ENCODE measurements around the gene FBXL16. TPM values are rescaled to one million over a fixed set of nuclear protein-coding genes. Genes with fewer than 3 reads are reported as not detected.
"Not testable (repeated sequence)": the region's sequence is repeated elsewhere in the genome, so short reads cannot be mapped to it uniquely, and the experiment has no call there.

The FBXL16 gene
- total RNA-seq, 4 donors from 2014 or later: 0.42 to 1.2 (median 0.51) TPM

DNA sequence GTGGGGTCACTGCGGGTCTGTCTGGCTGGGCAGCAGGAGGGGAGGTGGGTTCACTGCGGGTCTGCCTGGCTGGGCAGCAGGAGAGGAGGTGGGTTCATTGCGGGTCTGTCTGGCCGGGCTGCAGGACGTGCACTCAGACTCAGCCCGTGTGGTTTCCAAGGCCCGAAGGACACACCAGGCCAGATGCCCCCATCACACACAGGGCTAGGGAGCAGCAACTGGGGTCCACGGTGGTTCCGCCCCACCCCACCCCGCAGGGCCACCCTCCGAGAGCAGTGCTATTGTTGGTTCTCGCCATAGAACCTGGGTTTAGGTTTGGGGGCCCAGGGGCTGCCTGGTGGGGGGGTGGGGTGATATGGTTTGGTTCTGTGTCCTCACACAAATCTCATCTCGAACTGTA lies 41.0 kb upstream of the FBXL16 start:
- no peak overlapping the region for H3K4me3 ChIP-seq
- intact Hi-C loops (cut with DNase I): no loop called here
- TF ChIP-seq, protein P1, sequence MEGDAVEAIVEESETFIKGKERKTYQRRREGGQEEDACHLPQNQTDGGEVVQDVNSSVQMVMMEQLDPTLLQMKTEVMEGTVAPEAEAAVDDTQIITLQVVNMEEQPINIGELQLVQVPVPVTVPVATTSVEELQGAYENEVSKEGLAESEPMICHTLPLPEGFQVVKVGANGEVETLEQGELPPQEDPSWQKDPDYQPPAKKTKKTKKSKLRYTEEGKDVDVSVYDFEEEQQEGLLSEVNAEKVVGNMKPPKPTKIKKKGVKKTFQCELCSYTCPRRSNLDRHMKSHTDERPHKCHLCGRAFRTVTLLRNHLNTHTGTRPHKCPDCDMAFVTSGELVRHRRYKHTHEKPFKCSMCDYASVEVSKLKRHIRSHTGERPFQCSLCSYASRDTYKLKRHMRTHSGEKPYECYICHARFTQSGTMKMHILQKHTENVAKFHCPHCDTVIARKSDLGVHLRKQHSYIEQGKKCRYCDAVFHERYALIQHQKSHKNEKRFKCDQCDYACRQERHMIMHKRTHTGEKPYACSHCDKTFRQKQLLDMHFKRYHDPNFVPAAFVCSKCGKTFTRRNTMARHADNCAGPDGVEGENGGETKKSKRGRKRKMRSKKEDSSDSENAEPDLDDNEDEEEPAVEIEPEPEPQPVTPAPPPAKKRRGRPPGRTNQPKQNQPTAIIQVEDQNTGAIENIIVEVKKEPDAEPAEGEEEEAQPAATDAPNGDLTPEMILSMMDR (IDR thresholded peaks at IDR 0.05): no peak
- TF ChIP-seq EP300 (IDR thresholded peaks at IDR 0.05) (no peak), POLR2A (IDR thresholded peaks at IDR 0.05; ENCODE audit: low read depth) (no peak), POLR2AphosphoS5 (IDR thresholded peaks at IDR 0.05) (no peak)
- 81% methylated on average over 2 of the region's 13 CpGs for WGBS
- no peaks in the 10 kb centered on the region for H3K36me3 ChIP-seq
- H3K27me3 ChIP-seq: peaks cover 0 to 44% (median 0%) of the 10 kb centered on the region in 4 donors
- DNase-seq (ENCODE audit: extremely low spot score): no peak
- no peak overlapping the region for H3K27ac ChIP-seq (replicated peaks in 1 of 4)
- H3K9me3 ChIP-seq: no peaks in the 10 kb centered on the region
- no peaks in the 10 kb centered on the region for H3K4me1 ChIP-seq

DNA sequence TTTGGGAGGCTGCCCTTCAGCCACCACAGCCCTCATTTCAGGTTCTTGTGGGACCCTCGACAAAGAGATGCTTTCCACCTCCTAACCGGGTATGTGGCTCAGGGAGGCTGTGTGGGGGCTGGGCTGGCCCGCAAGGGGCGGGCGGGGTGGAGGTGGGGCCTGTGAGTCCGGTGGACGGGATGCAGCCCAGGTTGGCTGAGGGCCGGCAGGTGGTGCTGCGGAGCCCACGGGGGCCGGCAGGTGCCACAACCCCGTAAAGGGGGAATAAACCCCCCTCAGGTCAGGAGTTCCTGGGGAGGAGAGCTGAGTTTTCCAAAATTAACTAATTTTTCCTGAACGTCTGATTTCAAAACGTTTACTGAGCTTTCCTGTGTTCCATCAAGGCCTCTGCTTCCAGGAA lies 40.1 kb upstream of the FBXL16 start:
- no peak overlapping the region for H3K4me3 ChIP-seq
- DNase-seq (ENCODE audit: extremely low spot score): no peak
- peaks cover 0 to 35% (median 0%) of the 10 kb centered on the region in 4 donors for H3K27me3 ChIP-seq
- WGBS: 1% methylated on average over 7 of the region's 14 CpGs
- peaks cover 4 to 7% (median 6%) of the 10 kb centered on the region in 4 donors for H3K4me1 ChIP-seq
- TF ChIP-seq POLR2A (IDR thresholded peaks at IDR 0.05; ENCODE audit: low read depth): no peak
- H3K9me3 ChIP-seq: no peaks in the 10 kb centered on the region
- no peaks in the 10 kb centered on the region for H3K36me3 ChIP-seq
- intact Hi-C loops (cut with DNase I): no loop called here
- no peak overlapping the region for H3K27ac ChIP-seq (replicated peaks in 1 of 4)

GRCh38 chr16:743794-744500 lies 38.3 kb upstream of the FBXL16 start:
- 74% methylated on average over 8 of the region's 21 CpGs for WGBS

GRCh38 chr16:742894-743293 lies 37.3 kb upstream of the FBXL16 start:
- not testable (repeated sequence) for DNase-seq (ENCODE audit: extremely low spot score); H3K4me3 ChIP-seq; H3K27ac ChIP-seq (replicated peaks in 1 of 4); H3K9me3 ChIP-seq
- 77% methylated on average over 14 of the region's 14 CpGs for WGBS
- Histone ChIP-seq H3K27me3 (peaks cover 0 to 34% (median 0%) of the 10 kb centered on the region in 4 donors), H3K36me3 (peaks cover 0 to 16% (median 4%) of the 10 kb centered on the region in 4 donors), H3K4me1 (peaks cover 14 to 21% (median 18%) of the 10 kb centered on the region in 4 donors)
- intact Hi-C loops (cut with DNase I): loop anchor here (2.0 kb wide), 1 partner anchor 32 kb away; no protein-coding TSS in a partner anchor

More at GRCh38 chr16:743794-744500, 38.3 kb upstream of the FBXL16 start:
- no peak for DNase-seq (ENCODE audit: extremely low spot score)
- no peak overlapping the region for H3K27ac ChIP-seq (replicated peaks in 1 of 4)
- peaks cover 0 to 34% (median 0%) of the 10 kb centered on the region in 4 donors for H3K27me3 ChIP-seq
- no peak overlapping the region for H3K4me3 ChIP-seq
- intact Hi-C loops (cut with DNase I): loop anchor here (2.0 kb wide), 1 partner anchor 33 kb away; no protein-coding TSS in a partner anchor
- TF ChIP-seq POLR2A (IDR thresholded peaks at IDR 0.05; ENCODE audit: low read depth) (no peak), EP300 (IDR thresholded peaks at IDR 0.05) (no peak), POLR2AphosphoS5 (IDR thresholded peaks at IDR 0.05) (no peak)
- TF ChIP-seq, protein P1 (IDR thresholded peaks at IDR 0.05): no peak
- H3K4me1 ChIP-seq: peaks cover 14 to 21% (median 18%) of the 10 kb centered on the region in 4 donors
- H3K9me3 ChIP-seq: no peaks in the 10 kb centered on the region
- peaks cover 0 to 5% (median 0%) of the 10 kb centered on the region in 4 donors for H3K36me3 ChIP-seq

GRCh38 chr16:741986-742629 lies 36.5 kb upstream of the FBXL16 start:
- 86% methylated on average over 13 of the region's 15 CpGs for WGBS
- DNase-seq (ENCODE audit: extremely low spot score): no peak
- TF ChIP-seq, protein P1 (IDR thresholded peaks at IDR 0.05): no peak
- TF ChIP-seq EP300 (IDR thresholded peaks at IDR 0.05) (no peak), POLR2AphosphoS5 (IDR thresholded peaks at IDR 0.05) (no peak), POLR2A (IDR thresholded peaks at IDR 0.05; ENCODE audit: low read depth) (no peak)
- Histone ChIP-seq H3K9me3 (no peaks in the 10 kb centered on the region), H3K4me1 (peaks cover 14 to 21% (median 18%) of the 10 kb centered on the region in 4 donors), H3K4me3 (no peak overlapping the region), H3K36me3 (peaks cover 4 to 23% (median 12%) of the 10 kb centered on the region in 4 donors), H3K27me3 (peaks cover 0 to 34% (median 0%) of the 10 kb centered on the region in 4 donors), H3K27ac (replicated peaks in 1 of 4) (no peak overlapping the region)
- intact Hi-C loops (cut with DNase I): loop anchor here (2.0 kb wide), 1 partner anchor 31 kb away; no protein-coding TSS in a partner anchor
